GM19043 (cell line): ENCODE results near the gene RIMS4.
"Not testable (repeated sequence)": the region's sequence is repeated elsewhere in the genome, so short reads cannot be mapped to it uniquely, and the experiment has no call there.

Experiments used
- ATAC-seq: cut with Tn5 transposase; IDR thresholded peaks from one replicate; pipeline ENCODE4 v1.9.1; 2021; ENCODE audit warnings: low read depth; ENCODE audit not compliant: unreplicated experiment

RIMS4 gene

GRCh38 chr20:44765701-44766347 is 44.5 kb downstream of the RIMS4 start:
- no peak for ATAC-seq

- ATAC-seq: no peak
Measured at GRCh38 chr20:44765091-44765490, 45.3 kb downstream of the RIMS4 start.

GRCh38 chr20:44763798-44764197 is 46.5 kb downstream of the RIMS4 start:
- not testable (repeated sequence) for ATAC-seq

- ATAC-seq: no peak
Measured at GRCh38 chr20:44762466-44763140, 47.7 kb downstream of the RIMS4 start.

- ATAC-seq: no peak
Measured at GRCh38 chr20:44761423-44761822, 48.9 kb downstream of the RIMS4 start.

GRCh38 chr20:44759595-44759994 is 50.8 kb downstream of the RIMS4 start:
- no peak for ATAC-seq

GRCh38 chr20:44758247-44759101 is 51.9 kb downstream of the RIMS4 start:
- no peak for ATAC-seq

- ATAC-seq: no peak
Measured at GRCh38 chr20:44756956-44757355, 53.4 kb downstream of the RIMS4 start.

GRCh38 chr20:44756011-44756688 is 54.2 kb downstream of the RIMS4 start:
- ATAC-seq: no peak

- ATAC-seq: no peak
Measured at GRCh38 chr20:44754554-44754953, 55.8 kb downstream of the RIMS4 start.

GRCh38 chr20:44752099-44752931 is 58.0 kb downstream of the RIMS4 start:
- ATAC-seq: no peak

GRCh38 chr20:44750081-44750805 is 60.1 kb downstream of the RIMS4 start:
- ATAC-seq: no peak

- no peak for ATAC-seq
Measured at GRCh38 chr20:44748005-44748370, 62.4 kb downstream of the RIMS4 start.

GRCh38 chr20:44747166-44748004 is 63.0 kb downstream of the RIMS4 start:
- ATAC-seq: no peak

- ATAC-seq: no peak
Measured at GRCh38 chr20:44746367-44747165, 63.8 kb downstream of the RIMS4 start.

- ATAC-seq: no peak
Measured at GRCh38 chr20:44745598-44746366, 64.6 kb downstream of the RIMS4 start, which contains the start of gene KCNK15. Gene KCNK15 (plus strand): TSS chr20:44745865. CDS start chr20:44745911, 46 bp downstream.

- no peak for ATAC-seq
Measured at GRCh38 chr20:44745122-44745597, 65.2 kb downstream of the RIMS4 start.
